ENCODE data around the gene RRP1.

Gene RRP1

DNA sequence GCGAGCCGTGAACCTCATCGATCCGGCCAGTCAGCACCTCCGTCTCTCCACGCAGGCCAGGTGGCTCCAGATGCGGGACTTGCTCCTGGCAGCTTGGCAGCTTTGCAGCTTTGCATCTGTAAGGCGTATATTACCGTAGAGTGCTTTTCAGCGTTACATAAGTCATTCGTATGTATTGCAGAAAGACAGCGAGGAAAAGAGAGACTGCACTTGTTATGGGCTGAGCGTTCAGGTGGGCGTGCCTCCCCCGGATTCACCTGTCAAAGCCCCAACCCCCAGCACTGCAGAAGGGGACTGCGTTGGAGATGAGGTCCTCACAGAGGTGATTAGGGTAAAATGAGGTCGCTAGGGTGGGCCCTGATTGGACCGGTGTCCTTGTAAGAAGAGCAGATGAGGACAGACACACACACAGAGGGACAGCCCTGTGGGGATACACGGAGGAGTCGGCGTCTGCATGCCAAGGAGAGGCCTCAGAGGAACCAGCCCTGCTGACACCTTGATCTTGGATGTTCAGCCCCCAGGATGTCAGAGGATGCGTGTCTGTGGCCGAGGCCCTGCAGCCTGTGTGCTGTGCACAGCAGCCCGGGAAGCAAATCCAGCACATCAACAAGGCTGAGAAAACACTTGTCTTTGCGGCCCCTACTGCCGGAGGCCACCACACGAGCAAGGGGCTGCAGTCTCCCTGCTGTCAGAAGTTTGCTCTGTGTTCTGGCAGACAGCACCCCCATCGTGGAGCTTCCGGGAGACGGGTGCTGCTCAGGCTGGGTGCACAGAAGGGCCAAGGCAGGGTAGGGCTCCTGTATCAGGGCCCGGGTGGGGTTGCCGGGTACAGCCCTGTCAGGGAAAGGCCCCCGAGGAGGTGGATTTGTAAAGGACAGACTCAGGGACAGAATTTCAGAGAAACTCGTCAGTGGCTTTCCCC, 64.7 kb downstream of the RRP1 start:
- peak in 2 of 10 donors; percentile 42 to 75 for DNase-seq

More for the DNA sequence above, 64.7 kb downstream of the RRP1 start:
- intact Hi-C loops (cut with DNase I), result no loop called here
